ENCODE measurements around the gene USP6NL. TPM values are rescaled to one million over a fixed set of nuclear protein-coding genes. Genes with fewer than 3 reads are reported as not detected.

The USP6NL gene
- total and polyA plus RNA-seq, 2 of the 8 experiments (the other 6 are each of a cell fraction or from before 2014, with no cell fraction given), result 10.9 to 28.8 TPM

DNA sequence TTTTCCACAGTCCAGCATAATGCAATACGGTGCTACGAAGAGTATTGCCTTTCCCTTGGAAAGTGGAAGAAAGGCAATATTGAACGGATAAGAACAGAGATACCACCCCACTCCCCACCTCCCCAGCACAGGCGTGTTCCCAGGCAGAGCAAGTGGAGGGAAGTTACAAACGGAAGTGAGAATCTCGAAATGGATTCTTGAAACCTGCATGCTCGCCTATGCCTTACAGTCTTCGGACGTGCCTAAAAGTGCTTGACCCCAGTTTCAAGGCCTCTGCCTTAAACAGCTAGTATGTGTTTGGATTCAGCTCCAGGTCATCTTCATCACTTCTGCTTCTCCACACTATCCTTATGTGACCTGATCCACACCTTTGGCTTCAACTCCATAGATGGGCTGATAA lies 35.0 kb upstream of the USP6NL start (continued):
- TF ChIP-seq, protein P1, sequence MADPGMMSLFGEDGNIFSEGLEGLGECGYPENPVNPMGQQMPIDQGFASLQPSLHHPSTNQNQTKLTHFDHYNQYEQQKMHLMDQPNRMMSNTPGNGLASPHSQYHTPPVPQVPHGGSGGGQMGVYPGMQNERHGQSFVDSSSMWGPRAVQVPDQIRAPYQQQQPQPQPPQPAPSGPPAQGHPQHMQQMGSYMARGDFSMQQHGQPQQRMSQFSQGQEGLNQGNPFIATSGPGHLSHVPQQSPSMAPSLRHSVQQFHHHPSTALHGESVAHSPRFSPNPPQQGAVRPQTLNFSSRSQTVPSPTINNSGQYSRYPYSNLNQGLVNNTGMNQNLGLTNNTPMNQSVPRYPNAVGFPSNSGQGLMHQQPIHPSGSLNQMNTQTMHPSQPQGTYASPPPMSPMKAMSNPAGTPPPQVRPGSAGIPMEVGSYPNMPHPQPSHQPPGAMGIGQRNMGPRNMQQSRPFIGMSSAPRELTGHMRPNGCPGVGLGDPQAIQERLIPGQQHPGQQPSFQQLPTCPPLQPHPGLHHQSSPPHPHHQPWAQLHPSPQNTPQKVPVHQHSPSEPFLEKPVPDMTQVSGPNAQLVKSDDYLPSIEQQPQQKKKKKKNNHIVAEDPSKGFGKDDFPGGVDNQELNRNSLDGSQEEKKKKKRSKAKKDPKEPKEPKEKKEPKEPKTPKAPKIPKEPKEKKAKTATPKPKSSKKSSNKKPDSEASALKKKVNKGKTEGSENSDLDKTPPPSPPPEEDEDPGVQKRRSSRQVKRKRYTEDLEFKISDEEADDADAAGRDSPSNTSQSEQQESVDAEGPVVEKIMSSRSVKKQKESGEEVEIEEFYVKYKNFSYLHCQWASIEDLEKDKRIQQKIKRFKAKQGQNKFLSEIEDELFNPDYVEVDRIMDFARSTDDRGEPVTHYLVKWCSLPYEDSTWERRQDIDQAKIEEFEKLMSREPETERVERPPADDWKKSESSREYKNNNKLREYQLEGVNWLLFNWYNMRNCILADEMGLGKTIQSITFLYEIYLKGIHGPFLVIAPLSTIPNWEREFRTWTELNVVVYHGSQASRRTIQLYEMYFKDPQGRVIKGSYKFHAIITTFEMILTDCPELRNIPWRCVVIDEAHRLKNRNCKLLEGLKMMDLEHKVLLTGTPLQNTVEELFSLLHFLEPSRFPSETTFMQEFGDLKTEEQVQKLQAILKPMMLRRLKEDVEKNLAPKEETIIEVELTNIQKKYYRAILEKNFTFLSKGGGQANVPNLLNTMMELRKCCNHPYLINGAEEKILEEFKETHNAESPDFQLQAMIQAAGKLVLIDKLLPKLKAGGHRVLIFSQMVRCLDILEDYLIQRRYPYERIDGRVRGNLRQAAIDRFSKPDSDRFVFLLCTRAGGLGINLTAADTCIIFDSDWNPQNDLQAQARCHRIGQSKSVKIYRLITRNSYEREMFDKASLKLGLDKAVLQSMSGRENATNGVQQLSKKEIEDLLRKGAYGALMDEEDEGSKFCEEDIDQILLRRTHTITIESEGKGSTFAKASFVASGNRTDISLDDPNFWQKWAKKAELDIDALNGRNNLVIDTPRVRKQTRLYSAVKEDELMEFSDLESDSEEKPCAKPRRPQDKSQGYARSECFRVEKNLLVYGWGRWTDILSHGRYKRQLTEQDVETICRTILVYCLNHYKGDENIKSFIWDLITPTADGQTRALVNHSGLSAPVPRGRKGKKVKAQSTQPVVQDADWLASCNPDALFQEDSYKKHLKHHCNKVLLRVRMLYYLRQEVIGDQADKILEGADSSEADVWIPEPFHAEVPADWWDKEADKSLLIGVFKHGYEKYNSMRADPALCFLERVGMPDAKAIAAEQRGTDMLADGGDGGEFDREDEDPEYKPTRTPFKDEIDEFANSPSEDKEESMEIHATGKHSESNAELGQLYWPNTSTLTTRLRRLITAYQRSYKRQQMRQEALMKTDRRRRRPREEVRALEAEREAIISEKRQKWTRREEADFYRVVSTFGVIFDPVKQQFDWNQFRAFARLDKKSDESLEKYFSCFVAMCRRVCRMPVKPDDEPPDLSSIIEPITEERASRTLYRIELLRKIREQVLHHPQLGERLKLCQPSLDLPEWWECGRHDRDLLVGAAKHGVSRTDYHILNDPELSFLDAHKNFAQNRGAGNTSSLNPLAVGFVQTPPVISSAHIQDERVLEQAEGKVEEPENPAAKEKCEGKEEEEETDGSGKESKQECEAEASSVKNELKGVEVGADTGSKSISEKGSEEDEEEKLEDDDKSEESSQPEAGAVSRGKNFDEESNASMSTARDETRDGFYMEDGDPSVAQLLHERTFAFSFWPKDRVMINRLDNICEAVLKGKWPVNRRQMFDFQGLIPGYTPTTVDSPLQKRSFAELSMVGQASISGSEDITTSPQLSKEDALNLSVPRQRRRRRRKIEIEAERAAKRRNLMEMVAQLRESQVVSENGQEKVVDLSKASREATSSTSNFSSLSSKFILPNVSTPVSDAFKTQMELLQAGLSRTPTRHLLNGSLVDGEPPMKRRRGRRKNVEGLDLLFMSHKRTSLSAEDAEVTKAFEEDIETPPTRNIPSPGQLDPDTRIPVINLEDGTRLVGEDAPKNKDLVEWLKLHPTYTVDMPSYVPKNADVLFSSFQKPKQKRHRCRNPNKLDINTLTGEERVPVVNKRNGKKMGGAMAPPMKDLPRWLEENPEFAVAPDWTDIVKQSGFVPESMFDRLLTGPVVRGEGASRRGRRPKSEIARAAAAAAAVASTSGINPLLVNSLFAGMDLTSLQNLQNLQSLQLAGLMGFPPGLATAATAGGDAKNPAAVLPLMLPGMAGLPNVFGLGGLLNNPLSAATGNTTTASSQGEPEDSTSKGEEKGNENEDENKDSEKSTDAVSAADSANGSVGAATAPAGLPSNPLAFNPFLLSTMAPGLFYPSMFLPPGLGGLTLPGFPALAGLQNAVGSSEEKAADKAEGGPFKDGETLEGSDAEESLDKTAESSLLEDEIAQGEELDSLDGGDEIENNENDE (IDR thresholded peaks at IDR 0.05; ENCODE audit: insufficient replicate concordance, low read length), result no peak
- no peak for TF ChIP-seq SIRT6 (IDR thresholded peaks at IDR 0.05; ENCODE audit: low read length)
